Activated naive CD8-positive, alpha-beta T cell treated with anti-CD3 and anti-CD28 coated beads, Interleukin-2, amount 50 U/mL, for 24 hours (primary cell): Measurements from ENCODE around the gene MOBP.

Experiments
- ATAC-seq: fragments of 150-1000 bp; cut with Tn5 transposase; one replicate; pipeline ENCODE4 v1.10.0; 2021
- DNase-seq: peaks from one replicate; pipeline ENCODE4 v3.0.0; 2021
- H3K27ac Mint-ChIP-seq: one replicate; pipeline ENCODE4 v1.8.0; 2021; ENCODE audit warnings: mild to moderate bottlenecking, mixed read lengths
- H3K27me3 Mint-ChIP-seq: one replicate; pipeline ENCODE4 v1.8.0; 2021; ENCODE audit warnings: mixed read lengths
- H3K36me3 Mint-ChIP-seq: one replicate; pipeline ENCODE4 v1.8.0; 2021; ENCODE audit warnings: low read depth, mixed read lengths
- H3K4me1 Mint-ChIP-seq: one replicate; pipeline ENCODE4 v1.8.0; 2021; ENCODE audit warnings: mixed read lengths
- H3K4me3 Mint-ChIP-seq: one replicate; pipeline ENCODE4 v1.8.0; 2021; ENCODE audit warnings: mild to moderate bottlenecking, moderate library complexity, mixed read lengths
- H3K9me3 Mint-ChIP-seq: one replicate; pipeline ENCODE4 v1.8.0; 2021; ENCODE audit warnings: mixed read lengths

MOBP gene

GRCh38 chr3:39466988-39467387, 492 bp upstream of the MOBP start:
- Mint-ChIP-seq H3K27me3 (peaks cover 13% of the 10 kb centered on the region), H3K27ac (no peak overlapping the region), H3K36me3 (no peaks in the 10 kb centered on the region), H3K4me1 (no peaks in the 10 kb centered on the region), H3K9me3 (no peaks in the 10 kb centered on the region), H3K4me3 (no peak overlapping the region)
- ATAC-seq (no peak), DNase-seq (no peak)

GRCh38 chr3:39468108-39468436, 592 bp downstream of the MOBP start:
- no peaks in the 10 kb centered on the region for H3K4me1 Mint-ChIP-seq
- H3K4me3 Mint-ChIP-seq, result no peak overlapping the region
- H3K9me3 Mint-ChIP-seq, result no peaks in the 10 kb centered on the region
- H3K27me3 Mint-ChIP-seq, result peaks cover 10% of the 10 kb centered on the region
- H3K36me3 Mint-ChIP-seq, result no peaks in the 10 kb centered on the region
- DNase-seq (no peak), ATAC-seq (no peak)
- no peak overlapping the region for H3K27ac Mint-ChIP-seq

GRCh38 chr3:39469258-39469657, 1.8 kb downstream of the MOBP start:
- no peak overlapping the region for H3K4me3 Mint-ChIP-seq
- no peak overlapping the region for H3K27ac Mint-ChIP-seq
- H3K9me3 Mint-ChIP-seq, result no peaks in the 10 kb centered on the region
- H3K4me1 Mint-ChIP-seq, result no peaks in the 10 kb centered on the region
- no peak for ATAC-seq
- H3K27me3 Mint-ChIP-seq, result peaks cover 17% of the 10 kb centered on the region
- no peak for DNase-seq
- no peaks in the 10 kb centered on the region for H3K36me3 Mint-ChIP-seq

GRCh38 chr3:39469945-39470344, 2.5 kb downstream of the MOBP start:
- no peaks in the 10 kb centered on the region for H3K9me3 Mint-ChIP-seq
- ATAC-seq (no peak), DNase-seq (no peak)
- peaks cover 17% of the 10 kb centered on the region for H3K27me3 Mint-ChIP-seq
- H3K27ac Mint-ChIP-seq, result no peak overlapping the region
- no peaks in the 10 kb centered on the region for H3K4me1 Mint-ChIP-seq
- H3K36me3 Mint-ChIP-seq, result no peaks in the 10 kb centered on the region
- no peak overlapping the region for H3K4me3 Mint-ChIP-seq

- no peak overlapping the region for H3K4me3 Mint-ChIP-seq
- ATAC-seq, result no peak
- no peaks in the 10 kb centered on the region for H3K4me1 Mint-ChIP-seq
- H3K9me3 Mint-ChIP-seq, result peaks cover 3% of the 10 kb centered on the region
- no peaks in the 10 kb centered on the region for H3K36me3 Mint-ChIP-seq
- no peak for DNase-seq
- peaks cover 17% of the 10 kb centered on the region for H3K27me3 Mint-ChIP-seq
- no peak overlapping the region for H3K27ac Mint-ChIP-seq
Measured at GRCh38 chr3:39471652-39472051, 4.2 kb downstream of the MOBP start.

GRCh38 chr3:39473452-39474125, 6.1 kb downstream of the MOBP start:
- peaks cover 15% of the 10 kb centered on the region for H3K27me3 Mint-ChIP-seq
- H3K9me3 Mint-ChIP-seq, result peaks cover 3% of the 10 kb centered on the region
- DNase-seq (no peak), ATAC-seq (no peak)
- H3K4me3 Mint-ChIP-seq, result no peak overlapping the region
- H3K27ac Mint-ChIP-seq, result no peak overlapping the region
- no peaks in the 10 kb centered on the region for H3K4me1 Mint-ChIP-seq
- H3K36me3 Mint-ChIP-seq, result no peaks in the 10 kb centered on the region

- Mint-ChIP-seq H3K27ac (no peak overlapping the region), H3K9me3 (peaks cover 3% of the 10 kb centered on the region), H3K4me3 (no peak overlapping the region), H3K4me1 (no peaks in the 10 kb centered on the region), H3K27me3 (peaks cover 15% of the 10 kb centered on the region), H3K36me3 (no peaks in the 10 kb centered on the region)
- no peak for DNase-seq
- no peak for ATAC-seq
Measured at GRCh38 chr3:39474126-39474515, 6.6 kb downstream of the MOBP start.

- Mint-ChIP-seq H3K27me3 (peaks cover 10% of the 10 kb centered on the region), H3K4me3 (no peak overlapping the region), H3K9me3 (peaks cover 3% of the 10 kb centered on the region), H3K36me3 (no peaks in the 10 kb centered on the region), H3K4me1 (no peaks in the 10 kb centered on the region), H3K27ac (no peak overlapping the region)
- DNase-seq (no peak), ATAC-seq (no peak)
Measured at GRCh38 chr3:39476783-39477182, 9.3 kb downstream of the MOBP start.

GRCh38 chr3:39478226-39478625, 10.7 kb downstream of the MOBP start:
- Mint-ChIP-seq H3K27ac (no peak overlapping the region), H3K4me3 (no peak overlapping the region), H3K4me1 (no peaks in the 10 kb centered on the region), H3K9me3 (peaks cover 3% of the 10 kb centered on the region), H3K36me3 (no peaks in the 10 kb centered on the region), H3K27me3 (peaks cover 8% of the 10 kb centered on the region)
- ATAC-seq, result no peak
- no peak for DNase-seq

- no peaks in the 10 kb centered on the region for H3K36me3 Mint-ChIP-seq
- H3K27ac Mint-ChIP-seq, result no peak overlapping the region
- DNase-seq (no peak), ATAC-seq (no peak)
- no peaks in the 10 kb centered on the region for H3K4me1 Mint-ChIP-seq
- H3K27me3 Mint-ChIP-seq, result peaks cover 2% of the 10 kb centered on the region
- no peak overlapping the region for H3K4me3 Mint-ChIP-seq
- H3K9me3 Mint-ChIP-seq, result peaks cover 3% of the 10 kb centered on the region
Measured at GRCh38 chr3:39479701-39480414, 12.4 kb downstream of the MOBP start.

GRCh38 chr3:39485547-39485946, 18.1 kb downstream of the MOBP start:
- DNase-seq (no peak), ATAC-seq (no peak)
- Mint-ChIP-seq H3K27ac (no peak overlapping the region), H3K27me3 (no peaks in the 10 kb centered on the region), H3K4me3 (no peak overlapping the region), H3K36me3 (no peaks in the 10 kb centered on the region), H3K4me1 (no peaks in the 10 kb centered on the region), H3K9me3 (no peaks in the 10 kb centered on the region)

GRCh38 chr3:39491014-39491413, 23.5 kb downstream of the MOBP start:
- Mint-ChIP-seq H3K27me3 (peaks cover 2% of the 10 kb centered on the region), H3K27ac (no peak overlapping the region), H3K9me3 (no peaks in the 10 kb centered on the region), H3K4me1 (no peaks in the 10 kb centered on the region), H3K36me3 (no peaks in the 10 kb centered on the region), H3K4me3 (no peak overlapping the region)
- DNase-seq, result no peak
- no peak for ATAC-seq

- ATAC-seq (no peak), DNase-seq (no peak)
- Mint-ChIP-seq H3K27ac (no peak overlapping the region), H3K9me3 (no peaks in the 10 kb centered on the region), H3K27me3 (peaks cover 2% of the 10 kb centered on the region), H3K36me3 (no peaks in the 10 kb centered on the region), H3K4me1 (no peaks in the 10 kb centered on the region), H3K4me3 (no peak overlapping the region)
Measured at GRCh38 chr3:39491733-39492350, 24.4 kb downstream of the MOBP start.

GRCh38 chr3:39494781-39495180, 27.3 kb downstream of the MOBP start:
- ATAC-seq, result no peak
- Mint-ChIP-seq H3K4me3 (no peak overlapping the region), H3K4me1 (peaks cover 4% of the 10 kb centered on the region), H3K27ac (no peak overlapping the region), H3K36me3 (no peaks in the 10 kb centered on the region), H3K9me3 (no peaks in the 10 kb centered on the region), H3K27me3 (peaks cover 10% of the 10 kb centered on the region)
- DNase-seq, result no peak

- no peaks in the 10 kb centered on the region for H3K9me3 Mint-ChIP-seq
- no peak for ATAC-seq
- H3K36me3 Mint-ChIP-seq, result no peaks in the 10 kb centered on the region
- peaks cover 4% of the 10 kb centered on the region for H3K4me1 Mint-ChIP-seq
- H3K27me3 Mint-ChIP-seq, result peaks cover 24% of the 10 kb centered on the region
- no peak overlapping the region for H3K4me3 Mint-ChIP-seq
- DNase-seq, result no peak
- no peak overlapping the region for H3K27ac Mint-ChIP-seq
Measured at GRCh38 chr3:39497753-39498152, 30.3 kb downstream of the MOBP start.
